ENCODE results near the gene KRTAP4-5. TPM values are rescaled to one million over a fixed set of nuclear protein-coding genes. Genes with fewer than 3 reads are reported as not detected.
"Not testable (repeated sequence)": the region's sequence is repeated elsewhere in the genome, so short reads cannot be mapped to it uniquely, and the experiment has no call there.

KRTAP4-5 gene
- total RNA-seq, 6 experiments from 2014 or later, result not detected

- peaks cover 10% of the 10 kb centered on the region for H3K9me3 Mint-ChIP-seq
- peak; percentile 24 for DNase-seq
- peaks cover 26% of the 10 kb centered on the region for H3K36me3 Mint-ChIP-seq (ENCODE audit: low read depth)
- H3K4me1 Mint-ChIP-seq (ENCODE audit: low read depth), result peaks cover 49% of the 10 kb centered on the region
- H3K27ac Mint-ChIP-seq, result peak overlapping the region; percentile 85
- H3K27me3 Mint-ChIP-seq (ENCODE audit: insufficient read depth), result no peaks in the 10 kb centered on the region; the same call in 1 of the 2 replicates
- peak overlapping the region; percentile 16; the same call in 1 of the 2 replicates for H3K4me3 Mint-ChIP-seq
- TF ChIP-seq CTCF (IDR thresholded peaks at IDR 0.05), result no peak
Measured at GRCh38 chr17:41131979-41132378, 17.6 kb downstream of the KRTAP4-5 start.

- H3K4me3 Mint-ChIP-seq, result no peak overlapping the region
- peaks cover 41% of the 10 kb centered on the region for H3K36me3 Mint-ChIP-seq (ENCODE audit: low read depth)
- peaks cover 11% of the 10 kb centered on the region for H3K9me3 Mint-ChIP-seq
- no peak overlapping the region for H3K27ac Mint-ChIP-seq
- H3K27me3 Mint-ChIP-seq (ENCODE audit: insufficient read depth), result no peaks in the 10 kb centered on the region; the same call in 1 of the 2 replicates
- peaks cover 54% of the 10 kb centered on the region for H3K4me1 Mint-ChIP-seq (ENCODE audit: low read depth)
- no peak for DNase-seq
- no peak for TF ChIP-seq CTCF (IDR thresholded peaks at IDR 0.05)
Measured at GRCh38 chr17:41127371-41127770, 22.3 kb downstream of the KRTAP4-5 start.

GRCh38 chr17:41126412-41126811 is 23.2 kb downstream of the KRTAP4-5 start:
- H3K27me3 Mint-ChIP-seq (ENCODE audit: insufficient read depth), result no peaks in the 10 kb centered on the region; the same call in 1 of the 2 replicates
- peaks cover 49% of the 10 kb centered on the region for H3K4me1 Mint-ChIP-seq (ENCODE audit: low read depth)
- H3K27ac Mint-ChIP-seq, result no peak overlapping the region
- TF ChIP-seq CTCF (IDR thresholded peaks at IDR 0.05), result no peak
- DNase-seq, result no peak
- no peak overlapping the region for H3K4me3 Mint-ChIP-seq
- H3K9me3 Mint-ChIP-seq, result peaks cover 17% of the 10 kb centered on the region
- peaks cover 46% of the 10 kb centered on the region for H3K36me3 Mint-ChIP-seq (ENCODE audit: low read depth)

- H3K27me3 Mint-ChIP-seq (ENCODE audit: insufficient read depth), result no peaks in the 10 kb centered on the region; the same call in 1 of the 2 replicates
- H3K9me3 Mint-ChIP-seq, result peaks cover 17% of the 10 kb centered on the region
- peaks cover 48% of the 10 kb centered on the region for H3K4me1 Mint-ChIP-seq (ENCODE audit: low read depth)
- no peak overlapping the region for H3K4me3 Mint-ChIP-seq
- peaks cover 44% of the 10 kb centered on the region for H3K36me3 Mint-ChIP-seq (ENCODE audit: low read depth)
- TF ChIP-seq CTCF (IDR thresholded peaks at IDR 0.05), result no peak
- no peak for DNase-seq
- no peak overlapping the region for H3K27ac Mint-ChIP-seq
Measured at GRCh38 chr17:41125064-41125463, 24.6 kb downstream of the KRTAP4-5 start.

GRCh38 chr17:41123991-41124371 is 25.6 kb downstream of the KRTAP4-5 start, which contains the start of gene KRTAP4-12:
TSS of gene KRTAP4-12 (minus strand) at chr17:41124182. CDS start at chr17:41124122, 60 bp downstream.
- H3K4me3 Mint-ChIP-seq, result peak within 1 kb of the TSS; percentile 20; the same call in 1 of the 2 replicates
- H3K9me3 Mint-ChIP-seq, result peaks cover 12% of the 10 kb centered on the region
- peaks cover 55% of the 10 kb centered on the region for H3K4me1 Mint-ChIP-seq (ENCODE audit: low read depth)
- peak within 1 kb of the TSS; percentile 76 for H3K27ac Mint-ChIP-seq
- not testable (repeated sequence) for H3K27me3 Mint-ChIP-seq (ENCODE audit: insufficient read depth)
- H3K36me3 Mint-ChIP-seq (ENCODE audit: low read depth), result peaks cover 35% of the 10 kb centered on the region
- DNase-seq, result peak; percentile 22

- H3K9me3 Mint-ChIP-seq; DNase-seq; H3K27me3 Mint-ChIP-seq (ENCODE audit: insufficient read depth): not testable (repeated sequence)
- Mint-ChIP-seq H3K27ac (peak overlapping the region; percentile 76), H3K36me3 (ENCODE audit: low read depth) (peaks cover 30% of the 10 kb centered on the region), H3K4me3 (peak overlapping the region; percentile 20; the same call in 1 of the 2 replicates), H3K4me1 (ENCODE audit: low read depth) (peaks cover 61% of the 10 kb centered on the region)
Measured at GRCh38 chr17:41123292-41123990, 26.2 kb downstream of the KRTAP4-5 start.
